ENCODE data around the gene ZNF436.

DNA sequence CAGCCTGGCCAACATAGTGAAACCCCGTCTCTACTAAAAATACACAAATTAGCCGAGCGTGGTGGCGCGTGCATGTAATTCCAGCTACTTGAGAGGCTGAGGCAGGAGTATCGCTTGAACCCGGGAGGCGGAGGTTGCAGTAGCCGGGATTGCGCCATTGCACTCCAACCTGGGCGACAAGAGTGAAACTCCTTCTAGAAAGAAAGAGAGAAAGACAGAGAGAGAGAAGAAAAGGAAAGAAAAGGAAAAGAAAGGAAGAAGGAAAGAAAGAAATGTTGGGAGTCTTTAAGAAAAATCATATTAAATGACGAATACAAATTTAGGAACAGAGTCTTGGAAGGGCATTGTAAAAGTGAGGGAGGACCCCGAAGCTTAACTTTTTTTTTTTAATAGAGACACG is 23.7 kb downstream of the ZNF436 start:
- TF ChIP-seq, protein P1, sequence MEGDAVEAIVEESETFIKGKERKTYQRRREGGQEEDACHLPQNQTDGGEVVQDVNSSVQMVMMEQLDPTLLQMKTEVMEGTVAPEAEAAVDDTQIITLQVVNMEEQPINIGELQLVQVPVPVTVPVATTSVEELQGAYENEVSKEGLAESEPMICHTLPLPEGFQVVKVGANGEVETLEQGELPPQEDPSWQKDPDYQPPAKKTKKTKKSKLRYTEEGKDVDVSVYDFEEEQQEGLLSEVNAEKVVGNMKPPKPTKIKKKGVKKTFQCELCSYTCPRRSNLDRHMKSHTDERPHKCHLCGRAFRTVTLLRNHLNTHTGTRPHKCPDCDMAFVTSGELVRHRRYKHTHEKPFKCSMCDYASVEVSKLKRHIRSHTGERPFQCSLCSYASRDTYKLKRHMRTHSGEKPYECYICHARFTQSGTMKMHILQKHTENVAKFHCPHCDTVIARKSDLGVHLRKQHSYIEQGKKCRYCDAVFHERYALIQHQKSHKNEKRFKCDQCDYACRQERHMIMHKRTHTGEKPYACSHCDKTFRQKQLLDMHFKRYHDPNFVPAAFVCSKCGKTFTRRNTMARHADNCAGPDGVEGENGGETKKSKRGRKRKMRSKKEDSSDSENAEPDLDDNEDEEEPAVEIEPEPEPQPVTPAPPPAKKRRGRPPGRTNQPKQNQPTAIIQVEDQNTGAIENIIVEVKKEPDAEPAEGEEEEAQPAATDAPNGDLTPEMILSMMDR (IDR thresholded peaks at IDR 0.05; ENCODE audit: borderline replicate concordance, extremely low read depth, low read length, poor library complexity, severe bottlenecking), result no peak
- no peak for TF ChIP-seq EZH2 (IDR thresholded peaks at IDR 0.05; ENCODE audit: borderline replicate concordance, low read depth, low read length, severe bottlenecking)
